SK-N-SH treated with all-trans-retinoic acid at 6 μM for 48 hours (cell line): ENCODE data around the gene FPGS.

Experiments
- ATAC-seq: fragments of 200-7000 bp; cut with Tn5 transposase; 3 replicates; pipeline ENCODE4 v1.9.1; 2020; ENCODE audit warnings: mild to moderate bottlenecking, moderate library complexity
- ARNTL ChIP-seq: fragments of 450-650 bp; formaldehyde crosslinking; IDR thresholded peaks from 2 replicates; pipeline ENCODE4 v1.5.0; 2020; ENCODE audit warnings: low read depth, mild to moderate bottlenecking, moderate library complexity, borderline replicate concordance
- BACH2 ChIP-seq: fragments of 250-450 bp; sonication (Bioruptor Pico); IDR thresholded peaks from 2 replicates; pipeline ENCODE4 v1.9.0; 2021; ENCODE audit warnings: mild to moderate bottlenecking, borderline replicate concordance
- CSRNP3 ChIP-seq: fragments of 250-450 bp; sonication (Bioruptor Pico); IDR thresholded peaks from 2 replicates; pipeline ENCODE4 v1.5.1; 2021; ENCODE audit warnings: mild to moderate bottlenecking, moderate library complexity
- GLIS3 ChIP-seq: fragments of 250-450 bp; sonication (Bioruptor Pico); IDR thresholded peaks from 2 replicates; pipeline ENCODE4 v1.5.0; 2020; ENCODE audit warnings: mild to moderate bottlenecking, moderate library complexity
- ISL1 ChIP-seq: fragments of 250-450 bp; sonication (Bioruptor Pico); IDR thresholded peaks from 2 replicates; pipeline ENCODE4 v2.1.2; 2022; ENCODE audit warnings: mild to moderate bottlenecking, moderate library complexity
- OSR1 ChIP-seq: fragments of 250-450 bp; sonication (Bioruptor Pico); IDR thresholded peaks from 2 replicates; pipeline ENCODE4 v1.8.0; 2022; ENCODE audit warnings: moderate library complexity, mild to moderate bottlenecking, inconsistent platforms
- POU6F1 ChIP-seq: fragments of 250-450 bp; sonication (Bioruptor Pico); IDR thresholded peaks from 2 replicates; pipeline ENCODE4 v1.8.0; 2021; ENCODE audit warnings: low read depth, mild to moderate bottlenecking, moderate library complexity, borderline replicate concordance
- PPARA ChIP-seq: fragments of 250-450 bp; sonication (Bioruptor Pico); IDR thresholded peaks from 2 replicates; pipeline ENCODE4 v1.5.0; 2020; ENCODE audit warnings: mild to moderate bottlenecking, borderline replicate concordance
- SNAI2 ChIP-seq: fragments of 250-450 bp; sonication (Bioruptor Pico); IDR thresholded peaks from 2 replicates; pipeline ENCODE4 v1.5.0; 2020; ENCODE audit warnings: mild to moderate bottlenecking, moderate library complexity
- TCF4 ChIP-seq: fragments of 250-450 bp; sonication (Bioruptor Pico); IDR thresholded peaks from 2 replicates; pipeline ENCODE4 v1.8.0; 2021; ENCODE audit warnings: mild to moderate bottlenecking, moderate library complexity, borderline replicate concordance
- ZC3H10 ChIP-seq: fragments of 250-450 bp; sonication (Bioruptor Pico); IDR thresholded peaks from 2 replicates; pipeline ENCODE4 v1.5.1; 2021; ENCODE audit warnings: mild to moderate bottlenecking, moderate library complexity
- ZFP3 ChIP-seq: fragments of 250-450 bp; sonication (Bioruptor Pico); IDR thresholded peaks from 2 replicates; pipeline ENCODE4 v1.5.0; 2020; ENCODE audit warnings: mild to moderate bottlenecking, moderate library complexity
- ZNF565 ChIP-seq: fragments of 450-650 bp; formaldehyde crosslinking; conservative IDR thresholded peaks from 2 replicates; pipeline ENCODE4 v1.5.0; 2020; ENCODE audit warnings: low read depth, mild to moderate bottlenecking, moderate library complexity
- ZNF8 ChIP-seq: fragments of 450-650 bp; formaldehyde crosslinking; IDR thresholded peaks from 2 replicates; pipeline ENCODE4 v1.5.0; 2020; ENCODE audit warnings: mild to moderate bottlenecking, moderate library complexity
- TF ChIP-seq, protein P1 (sequence below): fragments of 250-450 bp; sonication (Bioruptor Pico); IDR thresholded peaks from 2 replicates; pipeline ENCODE4 v1.5.0; 2020; ENCODE audit warnings: mild to moderate bottlenecking, moderate library complexity
- TF ChIP-seq, protein P2 (sequence below): fragments of 250-450 bp; sonication (Bioruptor Pico); IDR thresholded peaks from 2 replicates; pipeline ENCODE4 v1.5.1; 2020; ENCODE audit warnings: low read depth, mild to moderate bottlenecking, moderate library complexity
- TF ChIP-seq, protein P3 (sequence below): fragments of 250-450 bp; sonication (Bioruptor Pico); IDR thresholded peaks from 2 replicates; pipeline ENCODE4 v1.8.0; 2020; ENCODE audit warnings: mild to moderate bottlenecking, moderate library complexity, borderline replicate concordance

The FPGS gene

DNA sequence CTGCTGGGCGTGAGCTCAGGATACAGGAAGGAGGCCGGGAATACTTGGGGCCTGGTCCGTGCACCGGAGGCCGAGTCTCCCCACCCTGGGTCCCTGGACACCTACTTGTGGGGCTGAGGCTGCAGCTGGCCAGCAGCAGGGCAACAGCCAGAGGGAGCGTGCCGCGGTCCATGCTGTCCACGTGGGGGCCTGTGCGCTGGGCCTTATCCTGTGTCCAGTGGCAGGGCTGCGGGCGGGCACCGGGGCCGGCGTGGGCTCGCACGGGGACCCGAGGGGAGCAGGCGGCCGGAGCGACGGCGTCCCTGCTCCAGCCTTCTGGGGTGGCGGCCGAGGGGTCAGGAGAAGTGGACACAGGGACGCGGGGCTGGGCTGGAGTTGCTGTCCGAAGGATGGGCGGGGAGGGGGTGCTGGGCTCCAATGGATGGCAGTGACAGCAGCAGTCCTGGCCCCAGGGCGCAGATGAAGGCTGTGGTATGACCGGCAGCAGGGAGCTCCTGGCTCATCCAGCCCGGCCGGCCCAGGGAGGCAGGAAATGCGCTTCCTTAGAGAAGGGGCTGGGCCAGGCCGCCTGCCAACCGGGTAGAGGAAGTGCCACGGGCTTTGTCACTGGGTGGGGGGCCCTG is 51.6 kb downstream of the FPGS start, which contains the start of gene ENG:
TSS of gene ENG (minus strand) at position 475 of the 623 bp plus-strand sequence. CDS start at position 172, 303 bp downstream.
- ATAC-seq = peak; percentile 91
- TF ChIP-seq ZNF8 (CRISPR knock-in tag) (0 out of 2 replicates have a peak, but pooled peaks have one; percentile 13), TCF4 (no peak)
- TF ChIP-seq, protein P1, sequence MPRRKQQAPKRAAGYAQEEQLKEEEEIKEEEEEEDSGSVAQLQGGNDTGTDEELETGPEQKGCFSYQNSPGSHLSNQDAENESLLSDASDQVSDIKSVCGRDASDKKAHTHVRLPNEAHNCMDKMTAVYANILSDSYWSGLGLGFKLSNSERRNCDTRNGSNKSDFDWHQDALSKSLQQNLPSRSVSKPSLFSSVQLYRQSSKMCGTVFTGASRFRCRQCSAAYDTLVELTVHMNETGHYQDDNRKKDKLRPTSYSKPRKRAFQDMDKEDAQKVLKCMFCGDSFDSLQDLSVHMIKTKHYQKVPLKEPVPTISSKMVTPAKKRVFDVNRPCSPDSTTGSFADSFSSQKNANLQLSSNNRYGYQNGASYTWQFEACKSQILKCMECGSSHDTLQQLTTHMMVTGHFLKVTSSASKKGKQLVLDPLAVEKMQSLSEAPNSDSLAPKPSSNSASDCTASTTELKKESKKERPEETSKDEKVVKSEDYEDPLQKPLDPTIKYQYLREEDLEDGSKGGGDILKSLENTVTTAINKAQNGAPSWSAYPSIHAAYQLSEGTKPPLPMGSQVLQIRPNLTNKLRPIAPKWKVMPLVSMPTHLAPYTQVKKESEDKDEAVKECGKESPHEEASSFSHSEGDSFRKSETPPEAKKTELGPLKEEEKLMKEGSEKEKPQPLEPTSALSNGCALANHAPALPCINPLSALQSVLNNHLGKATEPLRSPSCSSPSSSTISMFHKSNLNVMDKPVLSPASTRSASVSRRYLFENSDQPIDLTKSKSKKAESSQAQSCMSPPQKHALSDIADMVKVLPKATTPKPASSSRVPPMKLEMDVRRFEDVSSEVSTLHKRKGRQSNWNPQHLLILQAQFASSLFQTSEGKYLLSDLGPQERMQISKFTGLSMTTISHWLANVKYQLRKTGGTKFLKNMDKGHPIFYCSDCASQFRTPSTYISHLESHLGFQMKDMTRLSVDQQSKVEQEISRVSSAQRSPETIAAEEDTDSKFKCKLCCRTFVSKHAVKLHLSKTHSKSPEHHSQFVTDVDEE = peak; percentile 30; the same call in 1 of the 2 replicates

DNA sequence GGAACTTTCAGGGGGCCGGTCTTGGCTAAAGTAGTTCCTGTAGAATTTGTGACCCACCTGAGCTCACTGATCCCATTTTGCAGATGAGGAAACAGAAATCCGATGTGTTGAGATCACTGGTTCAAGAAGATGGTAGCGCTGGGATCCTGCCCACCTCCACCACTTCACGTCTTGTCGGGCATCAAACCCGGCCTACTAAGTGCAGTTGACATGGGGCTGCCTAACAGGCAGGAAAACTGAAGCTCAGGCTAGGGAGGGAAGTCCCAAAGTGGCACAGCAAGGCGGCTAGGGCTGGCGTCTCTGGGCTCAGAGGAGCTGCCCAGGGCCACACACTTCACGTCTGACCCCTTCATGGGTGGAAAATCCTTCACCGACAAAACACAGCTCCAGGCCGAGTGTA is 52.3 kb downstream of the FPGS start:
- no peak for ATAC-seq
- TF ChIP-seq ZNF565 (CRISPR knock-in tag) (no peak), ISL1 (CRISPR knock-in tag) (no peak), PPARA (CRISPR knock-in tag) (no peak), CSRNP3 (CRISPR knock-in tag) (no peak), SNAI2 (CRISPR knock-in tag) (no peak), ZC3H10 (CRISPR knock-in tag) (no peak)
- TF ChIP-seq, protein P2, sequence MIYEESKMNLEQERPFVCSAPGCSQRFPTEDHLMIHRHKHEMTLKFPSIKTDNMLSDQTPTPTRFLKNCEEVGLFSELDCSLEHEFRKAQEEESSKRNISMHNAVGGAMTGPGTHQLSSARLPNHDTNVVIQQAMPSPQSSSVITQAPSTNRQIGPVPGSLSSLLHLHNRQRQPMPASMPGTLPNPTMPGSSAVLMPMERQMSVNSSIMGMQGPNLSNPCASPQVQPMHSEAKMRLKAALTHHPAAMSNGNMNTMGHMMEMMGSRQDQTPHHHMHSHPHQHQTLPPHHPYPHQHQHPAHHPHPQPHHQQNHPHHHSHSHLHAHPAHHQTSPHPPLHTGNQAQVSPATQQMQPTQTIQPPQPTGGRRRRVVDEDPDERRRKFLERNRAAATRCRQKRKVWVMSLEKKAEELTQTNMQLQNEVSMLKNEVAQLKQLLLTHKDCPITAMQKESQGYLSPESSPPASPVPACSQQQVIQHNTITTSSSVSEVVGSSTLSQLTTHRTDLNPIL (CRISPR knock-in tag) = no peak
- TF ChIP-seq, protein P1 = no peak
- TF ChIP-seq, all 23 proteins: peak for 0

GRCh38 chr9:127855522-127855921 is 52.8 kb downstream of the FPGS start:
- ATAC-seq = no peak
- TF ChIP-seq, protein P3, sequence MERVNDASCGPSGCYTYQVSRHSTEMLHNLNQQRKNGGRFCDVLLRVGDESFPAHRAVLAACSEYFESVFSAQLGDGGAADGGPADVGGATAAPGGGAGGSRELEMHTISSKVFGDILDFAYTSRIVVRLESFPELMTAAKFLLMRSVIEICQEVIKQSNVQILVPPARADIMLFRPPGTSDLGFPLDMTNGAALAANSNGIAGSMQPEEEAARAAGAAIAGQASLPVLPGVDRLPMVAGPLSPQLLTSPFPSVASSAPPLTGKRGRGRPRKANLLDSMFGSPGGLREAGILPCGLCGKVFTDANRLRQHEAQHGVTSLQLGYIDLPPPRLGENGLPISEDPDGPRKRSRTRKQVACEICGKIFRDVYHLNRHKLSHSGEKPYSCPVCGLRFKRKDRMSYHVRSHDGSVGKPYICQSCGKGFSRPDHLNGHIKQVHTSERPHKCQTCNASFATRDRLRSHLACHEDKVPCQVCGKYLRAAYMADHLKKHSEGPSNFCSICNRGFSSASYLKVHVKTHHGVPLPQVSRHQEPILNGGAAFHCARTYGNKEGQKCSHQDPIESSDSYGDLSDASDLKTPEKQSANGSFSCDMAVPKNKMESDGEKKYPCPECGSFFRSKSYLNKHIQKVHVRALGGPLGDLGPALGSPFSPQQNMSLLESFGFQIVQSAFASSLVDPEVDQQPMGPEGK = no peak
- TF ChIP-seq ARNTL (CRISPR knock-in tag) (no peak), TCF4 (no peak), GLIS3 (no peak), ZNF8 (CRISPR knock-in tag) (no peak), PPARA (CRISPR knock-in tag) (no peak), BACH2 (CRISPR knock-in tag) (no peak), ZFP3 (CRISPR knock-in tag) (no peak), SNAI2 (CRISPR knock-in tag) (no peak), OSR1 (no peak), ZNF565 (CRISPR knock-in tag) (no peak), POU6F1 (CRISPR knock-in tag) (no peak), ISL1 (CRISPR knock-in tag) (no peak)
- TF ChIP-seq, protein P1 = no peak
- TF ChIP-seq, protein P2 (CRISPR knock-in tag) = no peak
- TF ChIP-seq, all 23 proteins: peak for 0
